Hindlimb muscle (tissue), 1 donor: ENCODE measurements around the gene ERGIC2. TPM values are rescaled to one million over a fixed set of nuclear protein-coding genes. Genes with fewer than 3 reads are reported as not detected.
A peak's percentile ranks its signal among the peaks of the same experiment; 100 is the strongest.
"Not testable (repeated sequence)": the region's sequence is repeated elsewhere in the genome, so short reads cannot be mapped to it uniquely, and the experiment has no call there.

Experiments
- DNase-seq: peaks from one replicate; pipeline ENCODE4 v3.0.0-alpha.2; 2013
- polyA plus RNA-seq: library from polyadenylated mRNA; unstranded; fragments of 120-200 nt; gene quantifications from one replicate; pipeline ENCODE4 v1.2.1, GENCODE V29; 2013; ENCODE audit not compliant: insufficient read length

Gene ERGIC2, protein sequence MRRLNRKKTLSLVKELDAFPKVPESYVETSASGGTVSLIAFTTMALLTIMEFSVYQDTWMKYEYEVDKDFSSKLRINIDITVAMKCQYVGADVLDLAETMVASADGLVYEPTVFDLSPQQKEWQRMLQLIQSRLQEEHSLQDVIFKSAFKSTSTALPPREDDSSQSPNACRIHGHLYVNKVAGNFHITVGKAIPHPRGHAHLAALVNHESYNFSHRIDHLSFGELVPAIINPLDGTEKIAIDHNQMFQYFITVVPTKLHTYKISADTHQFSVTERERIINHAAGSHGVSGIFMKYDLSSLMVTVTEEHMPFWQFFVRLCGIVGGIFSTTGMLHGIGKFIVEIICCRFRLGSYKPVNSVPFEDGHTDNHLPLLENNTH
- polyA plus RNA-seq = 47.1 TPM

DNA sequence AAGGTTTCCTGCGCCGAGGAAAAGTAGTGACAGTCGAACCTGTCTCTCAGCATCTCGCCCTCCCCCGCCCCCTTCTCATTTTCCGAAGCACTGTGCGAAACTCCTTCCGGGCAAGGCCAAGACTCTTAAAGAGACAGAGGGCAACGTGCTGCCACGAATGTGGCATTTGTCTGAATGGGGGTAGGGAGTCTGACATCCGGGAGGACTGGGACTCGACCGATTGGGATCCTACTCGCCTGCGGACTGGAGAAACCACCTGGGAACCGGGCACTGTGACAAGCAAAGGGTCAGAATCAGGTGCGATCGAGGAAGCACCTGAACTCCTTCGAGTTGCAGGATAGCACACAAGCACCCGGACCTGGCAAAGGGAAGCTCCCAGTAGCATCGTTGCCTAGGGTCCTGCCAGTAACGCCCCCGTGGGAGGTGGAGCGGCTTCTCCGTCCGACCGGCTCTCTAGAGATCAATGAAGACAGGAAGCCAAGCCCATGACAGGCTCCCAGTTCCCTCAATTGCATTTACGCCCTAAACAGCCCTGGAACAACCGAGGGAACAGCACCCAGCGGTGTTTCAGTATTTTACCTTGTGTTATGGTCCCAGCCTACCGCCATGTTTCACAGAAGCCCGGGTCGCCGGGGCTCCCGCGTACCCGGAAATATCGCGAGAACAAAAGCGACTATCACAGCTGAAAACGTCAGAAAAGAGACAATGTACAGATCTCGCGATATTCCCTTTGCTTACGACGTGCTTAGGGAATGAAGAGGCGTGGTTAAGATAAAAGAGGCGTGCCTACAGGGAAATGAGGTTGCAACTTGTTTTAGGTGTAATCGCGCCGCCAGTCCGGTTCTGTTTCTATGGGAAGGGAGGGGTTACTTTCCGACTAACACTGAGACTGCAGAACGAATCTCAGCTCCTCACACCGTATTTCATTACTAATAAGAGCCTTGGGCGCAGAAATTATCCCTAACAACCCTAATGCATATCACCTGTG, at the start of gene ERGIC2:
Gene ERGIC2 (minus strand): TSS at position 637 of the 988 bp plus-strand sequence. CDS start 9,539 bp downstream, outside the sequence.
- peak; percentile 96 for DNase-seq

DNA sequence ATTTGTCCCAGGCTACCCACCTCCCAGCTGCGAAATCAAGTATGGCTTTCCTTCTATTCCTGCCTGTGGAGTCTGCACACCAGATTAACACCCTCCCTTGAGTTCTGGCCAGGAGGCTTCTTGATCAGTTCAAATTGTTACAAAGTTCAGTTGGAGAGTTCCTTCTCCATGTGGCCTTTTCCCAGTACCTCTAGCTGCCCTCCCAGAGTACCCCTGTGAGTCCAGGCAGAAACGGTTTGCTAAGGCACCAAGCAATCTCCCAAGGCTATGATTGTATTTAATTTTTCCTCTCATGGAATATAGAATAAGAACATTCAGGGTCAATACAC, 49.7 kb upstream of the ERGIC2 start:
- no peak for DNase-seq

DNA sequence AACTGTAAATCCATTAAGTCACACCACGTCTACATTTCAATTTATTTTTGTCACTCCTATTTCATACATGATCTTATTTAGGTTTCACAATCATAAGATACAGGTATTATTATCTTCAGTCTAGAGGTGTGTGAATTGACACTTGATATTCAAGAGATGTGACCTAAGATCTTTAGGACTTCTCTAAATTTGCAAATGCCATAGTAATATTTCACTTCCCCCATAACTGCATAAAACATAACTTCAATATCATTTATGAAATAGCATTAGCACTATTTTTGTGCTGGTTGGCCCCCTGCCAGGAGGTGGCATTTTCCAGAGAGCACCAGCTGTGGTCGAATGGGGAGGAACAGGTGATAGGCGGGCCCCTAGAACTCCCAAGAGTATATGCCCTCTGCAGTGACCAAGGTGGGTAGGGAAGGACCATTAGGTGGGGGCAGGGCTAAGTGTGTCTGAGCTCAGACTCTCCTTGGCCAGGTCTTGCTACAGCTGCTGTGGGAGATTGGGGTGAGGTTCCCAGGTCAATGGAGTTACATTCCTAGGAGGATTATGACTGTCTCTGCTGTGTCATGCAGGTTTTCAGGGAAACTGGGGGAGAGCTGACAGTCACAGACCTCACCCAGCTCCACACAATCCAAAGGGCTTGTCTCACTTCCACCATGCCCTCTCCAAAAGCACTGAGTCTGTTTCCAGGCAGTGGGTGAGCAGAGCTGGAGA, 49.2 kb upstream of the ERGIC2 start:
- no peak for DNase-seq

DNA sequence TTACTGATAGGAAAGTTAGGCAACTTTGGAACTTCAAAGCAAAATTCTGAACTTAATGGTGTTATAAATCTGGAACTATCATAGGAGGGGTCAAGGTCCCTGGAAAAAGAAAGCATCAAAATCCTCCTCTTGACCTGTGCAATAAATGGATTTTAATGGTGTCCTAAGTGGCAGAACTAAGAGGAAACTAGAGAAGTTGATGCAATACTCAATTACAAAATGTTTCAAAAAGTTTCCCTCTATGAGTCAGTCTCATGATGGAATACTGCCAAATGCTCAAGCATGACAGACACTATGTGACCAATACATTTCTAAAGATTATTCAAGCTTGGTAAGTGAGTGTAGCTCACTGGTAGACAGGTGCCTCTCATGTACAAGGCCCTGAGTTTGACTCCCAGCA, 47.7 kb upstream of the ERGIC2 start:
- DNase-seq = no peak

DNA sequence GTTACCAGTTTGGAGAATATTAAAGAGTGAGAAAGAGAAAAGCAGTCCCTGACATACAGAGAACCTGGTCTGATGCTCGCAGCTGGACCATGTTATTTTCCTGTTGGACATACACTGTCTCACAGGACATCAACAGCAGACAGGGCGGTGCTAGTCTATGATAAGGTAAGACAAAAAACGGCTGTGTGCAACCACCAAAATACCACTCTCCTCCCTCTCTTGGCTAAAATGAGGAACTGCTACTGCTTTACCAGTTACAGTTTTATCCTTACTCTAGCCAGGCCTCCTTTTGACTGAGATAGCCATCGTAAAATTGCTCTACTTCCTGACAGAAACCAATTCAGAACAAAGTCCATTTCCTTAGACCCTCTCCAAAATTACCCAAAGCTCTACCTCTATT, 47.0 kb upstream of the ERGIC2 start:
- no peak for DNase-seq

DNA sequence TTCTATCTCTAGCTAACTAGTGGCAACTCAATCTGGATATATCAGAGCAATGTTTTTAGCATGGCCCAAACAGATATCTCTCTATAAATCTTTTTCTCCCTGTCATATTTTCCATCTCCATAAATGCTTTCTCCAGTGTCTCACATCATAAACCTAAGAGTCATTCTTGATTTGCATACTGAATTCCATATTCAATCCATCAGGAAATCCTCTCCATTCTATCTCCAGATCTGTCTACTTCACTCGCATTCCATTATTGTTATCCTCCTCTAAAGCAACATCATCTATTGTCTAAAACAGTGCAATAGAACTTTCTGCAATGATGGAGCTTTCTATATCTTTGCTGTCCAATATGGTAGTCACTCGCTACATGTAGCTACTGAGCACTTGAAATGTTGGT, 45.5 kb upstream of the ERGIC2 start:
- no peak for DNase-seq

DNA sequence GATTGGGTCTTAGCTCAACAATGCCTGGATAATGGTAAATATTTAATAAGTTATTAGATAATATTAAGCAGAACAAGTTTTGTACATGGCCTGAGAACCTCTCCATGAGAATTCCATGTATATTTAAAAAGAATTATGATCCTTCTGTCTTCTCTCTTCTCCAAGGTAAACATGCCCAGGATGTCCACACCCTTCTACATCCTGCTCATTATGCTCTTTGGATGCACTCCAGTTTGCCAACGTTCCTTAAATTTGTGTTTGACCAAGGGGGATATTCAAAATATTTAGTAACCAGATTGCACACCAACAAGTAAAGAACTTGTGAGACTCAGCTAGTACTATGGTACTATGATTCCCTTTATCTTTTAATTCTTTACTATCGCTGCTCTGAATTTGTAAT, 44.8 kb upstream of the ERGIC2 start:
- DNase-seq = no peak

DNA sequence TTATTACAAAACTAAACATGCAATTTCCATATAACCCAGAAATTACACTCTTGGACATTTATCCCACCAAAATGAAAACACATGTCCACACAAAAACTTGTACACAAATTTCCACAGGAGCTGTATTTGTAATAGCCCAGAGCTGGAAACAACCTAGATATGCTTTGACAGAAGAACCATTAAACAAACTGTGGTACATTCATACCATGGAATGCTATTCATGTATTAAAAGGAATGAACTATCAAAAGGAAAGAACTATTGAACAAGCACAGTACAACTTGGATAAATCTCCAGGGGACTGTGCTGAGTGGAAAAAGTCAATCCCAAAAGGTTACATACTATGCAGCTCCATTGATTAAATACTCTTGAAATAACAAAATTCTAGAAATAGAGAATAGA, 35.8 kb upstream of the ERGIC2 start:
- DNase-seq = no peak

DNA sequence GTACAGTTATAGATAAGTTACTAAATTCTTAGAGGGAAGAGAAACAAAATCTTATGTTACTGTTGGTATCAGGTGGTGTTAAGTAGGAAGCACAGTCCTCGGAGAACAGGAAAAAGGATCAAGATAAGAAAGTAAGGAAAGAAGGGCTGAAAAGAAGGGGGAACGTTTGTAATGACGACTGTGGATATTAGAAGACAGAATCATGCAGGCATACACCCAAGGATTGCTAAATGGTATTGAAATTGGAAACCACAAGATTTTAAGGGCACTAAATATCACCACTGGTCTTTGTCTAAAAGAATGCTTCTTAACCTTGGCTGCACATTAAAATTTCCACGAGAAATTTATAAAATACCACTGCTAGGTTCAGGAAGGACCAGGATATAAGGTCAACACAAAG, 34.1 kb upstream of the ERGIC2 start:
- DNase-seq = no peak

DNA sequence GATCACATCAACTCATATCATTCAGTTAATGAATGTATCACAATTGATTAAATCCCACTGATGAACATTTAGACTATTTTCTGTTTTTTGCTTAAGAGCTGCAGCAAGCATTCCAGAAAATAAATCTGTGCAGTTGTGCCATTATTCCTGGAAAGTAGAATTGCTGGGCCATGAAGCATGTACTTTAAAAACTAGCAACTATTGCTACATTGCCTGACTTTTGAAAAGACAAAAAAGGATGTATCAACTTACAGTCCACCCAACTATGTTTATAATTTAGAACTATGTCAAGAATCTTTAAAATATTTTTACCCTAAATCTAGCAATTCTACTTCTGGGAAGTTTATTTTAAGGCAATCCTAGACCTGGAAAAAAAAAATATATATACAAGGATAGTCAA, 33.4 kb upstream of the ERGIC2 start:
- no peak for DNase-seq

DNA sequence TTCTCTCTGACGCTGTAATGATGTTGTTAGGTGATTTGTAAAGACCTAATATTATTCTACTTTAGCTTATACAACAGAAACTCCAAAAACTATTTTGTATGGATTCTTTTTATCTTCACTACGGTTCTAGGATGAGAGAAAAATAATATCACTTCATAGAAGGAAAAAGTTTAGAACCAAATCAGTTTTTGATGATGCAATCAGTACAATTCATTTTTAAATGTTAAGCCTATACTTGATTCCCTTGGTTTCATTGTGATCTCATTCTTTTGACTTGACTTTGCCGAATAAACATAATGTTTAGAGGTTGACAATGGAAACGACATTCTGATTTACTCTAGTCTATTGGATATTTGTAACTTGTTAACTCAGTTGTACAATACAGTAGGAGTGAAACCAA, 24.6 kb upstream of the ERGIC2 start:
- no peak for DNase-seq

DNA sequence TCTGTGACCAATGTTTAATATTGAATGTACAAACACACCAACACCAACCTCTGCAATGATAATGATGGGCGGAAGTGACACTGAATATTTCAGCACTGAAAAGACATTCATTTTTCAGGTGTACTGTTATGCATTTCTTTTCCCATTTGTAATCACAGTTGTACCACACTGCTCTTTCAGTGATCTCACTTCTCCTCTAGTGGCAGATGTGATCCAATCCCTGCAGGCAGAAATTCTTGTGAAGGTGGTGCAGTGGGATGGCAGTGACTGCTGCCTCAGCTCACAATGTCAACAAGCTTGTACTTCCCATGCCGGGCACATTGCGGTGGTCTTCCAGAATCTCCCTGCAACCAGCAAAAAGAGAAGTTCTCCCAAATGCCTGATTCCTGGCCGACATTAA, 23.0 kb upstream of the ERGIC2 start:
- DNase-seq = no peak

DNA sequence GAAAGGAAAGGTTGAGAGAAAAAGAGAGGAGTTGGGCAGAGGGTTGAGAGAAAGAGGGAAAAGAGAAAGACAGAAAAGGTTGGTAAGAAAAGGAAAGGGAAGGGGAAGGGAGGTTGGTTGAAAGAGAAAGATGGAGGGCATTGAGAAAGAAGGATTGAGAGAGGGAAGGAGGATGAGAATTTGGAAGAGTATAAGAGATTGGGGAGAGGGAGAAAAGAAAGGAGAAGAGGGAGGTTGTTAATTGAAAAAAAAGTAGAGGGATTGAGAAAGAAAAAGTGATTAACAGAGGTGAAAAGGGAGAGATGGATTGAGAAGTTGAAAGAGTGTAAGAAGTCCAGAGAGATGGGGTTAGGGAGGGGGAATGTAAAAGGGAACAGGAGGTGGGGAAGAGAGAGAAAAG, 21.5 kb upstream of the ERGIC2 start:
- DNase-seq = no peak

DNA sequence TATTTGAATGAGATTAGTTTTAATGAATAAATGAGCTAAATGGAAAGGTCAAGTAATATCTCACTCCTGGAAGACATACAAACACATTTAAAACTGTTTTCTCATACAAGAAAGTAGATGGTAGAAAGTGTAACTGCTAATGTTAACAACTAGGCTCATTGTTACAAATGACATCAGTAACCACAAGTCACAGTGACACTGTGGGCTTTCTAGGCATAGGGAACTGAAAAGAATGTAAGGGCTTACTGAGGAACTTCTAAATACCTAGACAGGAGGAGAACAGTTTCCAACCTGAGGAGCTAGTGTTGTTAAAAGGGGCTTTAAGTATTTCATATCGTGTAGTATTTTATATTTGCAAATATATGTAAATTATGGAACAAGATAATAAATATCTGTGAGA, 17.5 kb upstream of the ERGIC2 start:
- no peak for DNase-seq

DNA sequence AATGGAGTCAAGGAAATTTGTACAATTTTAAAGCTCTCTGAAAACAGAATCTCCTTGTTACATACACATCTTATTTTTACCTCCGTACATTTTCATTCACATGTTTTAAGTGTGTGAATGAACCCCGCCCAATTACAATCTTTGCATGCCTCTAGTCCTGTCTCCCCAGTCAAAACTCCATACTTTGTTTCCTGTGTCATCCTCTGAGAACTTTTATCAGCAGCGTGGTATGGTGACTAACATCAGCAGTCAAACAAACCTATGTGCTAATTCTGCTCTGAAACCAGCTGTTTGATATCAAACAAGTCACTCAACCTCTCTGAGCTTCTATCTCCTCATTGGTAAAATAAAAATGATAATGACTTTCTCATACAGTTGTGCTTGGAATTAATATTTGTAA, 15.8 kb upstream of the ERGIC2 start:
- DNase-seq = no peak

DNA sequence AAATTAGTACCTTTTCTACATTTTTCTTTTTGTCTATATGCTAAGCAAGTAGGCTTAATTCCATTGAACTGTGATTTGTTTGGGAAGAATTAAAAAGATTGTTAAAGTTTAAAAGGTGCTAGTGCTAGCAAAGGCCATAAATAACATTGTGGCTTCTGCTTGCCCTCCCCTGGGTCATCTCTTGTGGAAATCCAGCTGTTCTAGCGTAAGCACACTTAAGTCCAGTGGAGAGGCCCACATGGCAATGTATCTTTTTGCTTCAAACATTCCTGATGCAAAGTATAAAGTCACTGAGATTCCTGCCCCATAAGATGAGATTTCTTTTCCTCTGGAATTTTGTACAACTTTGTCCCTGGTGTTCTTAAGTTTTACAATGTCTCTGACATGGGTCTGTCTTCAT, 14.4 kb upstream of the ERGIC2 start:
- no peak for DNase-seq

DNA sequence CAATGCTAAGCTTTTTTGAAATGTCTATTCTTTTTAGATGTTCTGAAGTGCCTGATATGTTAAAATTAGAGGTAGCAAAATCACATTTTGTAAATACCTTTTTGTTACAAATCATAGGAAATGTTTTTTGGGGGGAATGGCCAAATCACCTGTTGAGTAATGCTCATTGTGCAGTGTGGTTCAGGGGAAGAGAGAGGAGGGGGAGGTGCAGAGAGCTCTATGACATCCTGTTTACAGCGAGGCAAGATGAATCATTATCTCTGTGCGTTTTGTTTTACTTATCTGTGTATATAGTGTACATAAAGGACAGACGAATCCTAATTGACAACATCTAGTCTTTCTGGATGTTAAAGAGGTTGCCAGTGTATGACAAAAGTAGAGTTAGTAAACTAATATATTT, 9.4 kb upstream of the ERGIC2 start:
- DNase-seq = not testable (repeated sequence)

DNA sequence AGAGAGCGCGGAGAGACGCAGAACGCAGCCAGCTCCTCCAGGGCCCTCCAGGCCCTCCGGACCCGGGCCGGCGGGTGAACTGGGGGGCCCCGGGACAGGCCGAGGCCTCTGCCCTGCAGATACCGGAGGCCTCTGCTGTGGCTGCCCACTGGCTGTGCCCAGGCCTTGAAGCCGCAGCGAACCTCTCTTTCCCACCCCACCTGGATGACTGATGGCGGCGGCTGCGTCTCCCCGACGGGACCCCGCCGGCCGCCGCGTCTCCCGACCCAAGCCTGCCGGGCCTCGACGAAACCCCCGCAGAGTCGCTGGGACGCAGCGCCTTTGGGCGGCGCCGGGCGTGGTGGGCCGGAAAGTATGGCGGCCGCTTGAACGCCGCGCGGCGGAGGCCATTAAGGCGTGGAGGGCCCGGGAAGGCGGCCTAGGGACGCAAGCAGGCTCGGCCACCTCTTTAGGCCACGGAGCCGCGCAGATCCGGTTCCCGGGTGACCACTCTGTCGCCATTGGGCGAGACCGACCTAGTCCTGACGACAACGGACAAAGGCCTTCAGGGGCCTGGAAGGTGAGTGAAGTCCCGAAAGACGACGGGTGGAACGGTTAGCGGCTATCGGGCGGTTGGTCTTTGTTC, 8.4 kb upstream of the ERGIC2 start:
- DNase-seq = no peak

DNA sequence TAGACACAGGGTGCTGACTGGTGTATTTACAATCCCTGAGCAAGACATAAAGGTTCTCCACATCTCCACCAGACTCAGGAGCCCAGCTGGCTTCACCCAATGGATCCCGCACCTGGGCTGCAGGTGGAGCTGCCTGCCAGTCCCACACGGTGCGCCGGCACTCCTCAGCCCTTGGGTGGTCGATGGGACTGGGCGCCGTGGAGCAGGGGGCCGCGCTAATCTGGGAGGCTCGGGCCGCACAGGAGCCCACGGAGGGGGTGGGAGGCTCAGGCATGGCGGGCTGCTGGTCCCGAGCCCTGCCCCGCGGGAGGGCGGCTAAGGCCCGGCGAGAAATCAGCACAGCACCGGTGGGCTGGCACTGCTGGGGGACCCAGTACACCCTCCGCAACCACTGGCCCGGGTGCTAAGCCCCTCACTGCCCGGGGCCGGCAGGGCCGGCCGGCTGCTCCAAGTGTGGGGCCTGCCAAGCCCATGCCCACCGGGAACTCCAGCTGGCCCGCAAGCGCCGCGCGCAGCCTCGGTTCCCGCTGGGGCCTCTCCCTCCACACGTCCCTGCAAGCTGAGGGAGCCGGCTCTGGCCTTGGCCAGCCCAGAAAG, 5.2 kb upstream of the ERGIC2 start:
- not testable (repeated sequence) for DNase-seq

DNA sequence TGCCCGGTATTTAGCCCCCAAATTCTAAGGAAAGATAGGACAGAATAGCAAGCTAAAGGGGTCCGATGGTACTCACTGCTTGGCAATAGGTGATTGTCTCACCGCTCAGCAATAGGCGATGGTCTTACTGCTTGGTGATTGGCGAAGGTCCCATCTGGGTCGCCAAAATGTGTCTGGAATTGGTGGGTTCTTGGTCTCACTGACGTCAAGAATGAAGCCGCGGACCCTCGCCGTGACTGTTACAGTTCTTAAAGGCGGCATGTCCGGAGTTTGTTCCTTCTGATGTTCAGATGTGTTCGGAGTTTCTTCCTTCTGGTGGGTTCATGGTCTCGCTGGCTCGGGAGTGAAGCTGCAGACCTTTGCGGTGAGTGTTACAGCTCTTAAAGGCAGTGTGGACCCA, 4.2 kb upstream of the ERGIC2 start:
- not testable (repeated sequence) for DNase-seq

DNA sequence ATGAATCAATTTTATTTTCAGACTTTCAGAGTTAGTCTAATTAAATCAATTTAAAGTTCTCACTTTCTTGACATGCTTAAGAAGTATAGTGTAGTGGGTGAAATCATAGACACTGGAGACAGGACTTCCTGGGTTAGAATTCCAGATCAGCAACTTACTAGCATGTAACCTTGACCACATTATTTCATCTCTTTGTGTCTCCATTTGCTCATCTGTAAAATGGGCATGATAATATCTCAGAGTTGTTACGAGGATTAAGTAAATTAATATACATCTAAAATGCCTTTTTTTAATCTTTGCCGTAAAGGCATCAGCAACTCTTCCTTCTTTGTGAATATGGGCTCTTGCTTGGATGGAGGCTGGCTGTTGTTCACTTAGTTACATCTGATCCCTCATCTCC, 1.3 kb upstream of the ERGIC2 start:
- no peak for DNase-seq

DNA sequence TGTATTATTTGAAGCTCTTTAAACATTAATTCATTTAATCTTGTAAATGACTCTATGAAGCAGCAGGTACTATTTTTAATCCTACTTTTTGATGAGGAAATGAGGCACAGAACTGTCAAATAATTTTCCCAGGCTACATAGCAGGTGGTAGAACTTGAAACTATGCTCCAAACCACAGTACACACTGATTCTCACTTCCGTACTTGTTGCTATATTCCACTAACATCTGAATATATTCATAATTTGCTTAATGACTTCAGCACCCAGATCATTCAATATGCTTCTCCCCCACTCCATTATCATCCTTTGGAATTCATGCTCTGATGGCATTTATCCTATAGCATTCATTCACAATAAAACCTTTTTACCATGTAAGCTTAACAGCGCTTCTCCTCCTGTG, 4.9 kb downstream of the ERGIC2 start:
- DNase-seq = no peak
